GM12878 (cell line): ENCODE data around the gene ZSWIM9. TPM values are rescaled to one million over a fixed set of nuclear protein-coding genes. Genes with fewer than 3 reads are reported as not detected.

Experiments used
- ATAC-seq: fragments of 200-7000 bp; cut with Tn5 transposase; 3 replicates; pipeline ENCODE4 v1.9.1; 2020; ENCODE audit warnings: mild to moderate bottlenecking, moderate library complexity
- BruUV-seq: library from RNA; stranded (reverse); fragments of 400-500 nt; replicated peaks from 2 replicates; lab custom pipeline; 2021; lab: Mats Ljungman, UMichigan
- CTCF ChIA-PET: fragments of 300-600 bp; sonication (Branson Sonifier 250); formaldehyde crosslinking; extraction: SDS; loops from one replicate; lab custom pipeline; 2021; ENCODE audit warnings: inconsistent platforms; lab: Yijun Ruan, JAX
- POLR2A ChIA-PET: fragments of 350-600 bp; formaldehyde crosslinking; extraction: SDS; loops from one replicate; lab custom pipeline; 2021; ENCODE audit warnings: inconsistent platforms; lab: Charles Lee
- RAD21 ChIA-PET: fragments of 300-600 bp; sonication (Branson Sonifier 250); formaldehyde crosslinking; loops from one replicate; lab custom pipeline; 2023; ENCODE audit warnings: antibody characterized with exemption; ENCODE audit not compliant: unreplicated experiment; lab: Charles Lee
- SMC1A ChIA-PET: fragments of 300-600 bp; sonication (Branson Sonifier 250); formaldehyde crosslinking; loops from one replicate; lab custom pipeline; 2023; ENCODE audit not compliant: unreplicated experiment, uncharacterized antibody; lab: Charles Lee
- DNase-seq: peaks from one replicate; pipeline ENCODE4 v3.0.0-alpha.2; 2011; ENCODE audit warnings: low read depth, low spot score
- FAIRE-seq: peaks from 3 replicates; lab custom pipeline; 2011; peaks lifted over from hg19 to GRCh38; lab: Jason Lieb, UNC
- H2AFZ ChIP-seq: 2 replicates; pipeline ENCODE4 v1.6.0; 2011; ENCODE audit warnings: low read depth, low read length, control low read depth; ENCODE audit not compliant: control insufficient read depth
- H3K27ac ChIP-seq: 2 replicates; pipeline ENCODE4 v1.5.1; 2011; ENCODE audit warnings: control low read depth; ENCODE audit not compliant: control insufficient read depth, insufficient read depth
- H3K27me3 ChIP-seq, 2 experiments: replicated peaks in 1 of 2; 2 replicates each; pipeline versions ENCODE4 v1.6.0 to v1.6.1; 2011; ENCODE audit warnings: low read length in 1 of 2; ENCODE audit not compliant: control insufficient read depth in 2 of 2, insufficient read depth in 2 of 2
- H3K36me3 ChIP-seq, 2 experiments: 2 replicates each; pipeline ENCODE4 v1.5.1; 2011; ENCODE audit warnings: low read length in 1 of 2; ENCODE audit not compliant: control insufficient read depth in 2 of 2, insufficient read depth in 2 of 2
- H3K4me1 ChIP-seq: 2 replicates; pipeline ENCODE4 v1.6.1; 2011; ENCODE audit warnings: mild to moderate bottlenecking, low read length, moderate library complexity, mixed read lengths; ENCODE audit not compliant: control insufficient read depth, insufficient read depth
- H3K4me2 ChIP-seq: 2 replicates; pipeline ENCODE4 v1.6.0; 2011; ENCODE audit warnings: control low read depth; ENCODE audit not compliant: control insufficient read depth, insufficient read depth
- H3K4me3 ChIP-seq: fragments of 200-600 bp; sonication (generic); 2 replicates; pipeline ENCODE4 v1.5.1; 2016
- H3K79me2 ChIP-seq: 2 replicates; pipeline ENCODE4 v1.6.0; 2011; ENCODE audit warnings: low read length; ENCODE audit not compliant: control insufficient read depth, insufficient read depth
- H3K9ac ChIP-seq: 2 replicates; pipeline ENCODE4 v1.8.0; 2011; ENCODE audit warnings: low read length, control low read depth, mixed read lengths; ENCODE audit not compliant: control insufficient read depth, insufficient read depth
- H3K9me3 ChIP-seq: replicated peaks from 3 replicates; pipeline ENCODE4 v1.5.1; 2011; ENCODE audit warnings: mild to moderate bottlenecking, low read length; ENCODE audit not compliant: control insufficient read depth, insufficient read depth
- H4K20me1 ChIP-seq: 2 replicates; pipeline ENCODE4 v1.6.0; 2011; ENCODE audit not compliant: control insufficient read depth, insufficient read depth
- CHD1 ChIP-seq: IDR thresholded peaks from 2 replicates; pipeline ENCODE4 v1.6.1; 2012; ENCODE audit warnings: low read depth, low read length, improper control_type of control experiment
- CREB1 ChIP-seq: IDR thresholded peaks from 2 replicates; pipeline ENCODE4 v1.6.1; 2012; ENCODE audit warnings: low read depth, mild to moderate bottlenecking, inconsistent platforms
- ELK1 ChIP-seq: IDR thresholded peaks from 2 replicates; pipeline ENCODE4 v1.6.1; 2012; ENCODE audit warnings: low read depth, low read length, improper control_type of control experiment
- FOS ChIP-seq: IDR thresholded peaks from 3 replicates; pipeline ENCODE4 v1.6.1; 2011; ENCODE audit warnings: borderline replicate concordance; ENCODE audit not compliant: insufficient read length; ENCODE audit errors: extremely low read depth
- HCFC1 ChIP-seq: fragments of 150-350 bp; IDR thresholded peaks from 2 replicates; pipeline ENCODE4 v1.6.1; 2014; ENCODE audit warnings: low read length
- JUND ChIP-seq: IDR thresholded peaks from 2 replicates; pipeline ENCODE4 v1.6.1; 2012; ENCODE audit warnings: low read depth, mild to moderate bottlenecking, low read length, improper control_type of control experiment, moderate library complexity
- KAT2A ChIP-seq: conservative IDR thresholded peaks from 2 replicates; pipeline ENCODE4 v1.6.1; 2011; ENCODE audit warnings: low read depth, low read length; ENCODE audit not compliant: control insufficient read depth
- KDM1A ChIP-seq: fragments of 200-600 bp; sonication (generic); IDR thresholded peaks from 2 replicates; pipeline ENCODE4 v1.6.1; 2016; ENCODE audit warnings: borderline replicate concordance
- MTA3 ChIP-seq: IDR thresholded peaks from 2 replicates; pipeline ENCODE4 v1.6.1; 2012; ENCODE audit warnings: low read length, inconsistent platforms, borderline replicate concordance
- NBN ChIP-seq: fragments of 450-650 bp; IDR thresholded peaks from 2 replicates; pipeline ENCODE4 v1.6.1; 2016
- NFYA ChIP-seq: IDR thresholded peaks from 2 replicates; pipeline ENCODE4 v1.6.1; 2011; ENCODE audit warnings: low read depth, mild to moderate bottlenecking, low read length, improper control_type of control experiment, borderline replicate concordance
- TBL1XR1 ChIP-seq: IDR thresholded peaks from 2 replicates; pipeline ENCODE4 v1.6.1; 2012; ENCODE audit warnings: low read depth, low read length, improper control_type of control experiment
- WRNIP1 ChIP-seq: IDR thresholded peaks from 2 replicates; pipeline ENCODE4 v1.6.1; 2011; ENCODE audit warnings: low read depth, low read length, improper control_type of control experiment, borderline replicate concordance
- ZNF207 ChIP-seq: fragments of 450-650 bp; IDR thresholded peaks from 2 replicates; pipeline ENCODE4 v1.6.1; 2014; ENCODE audit warnings: antibody characterized with exemption, mild to moderate bottlenecking, borderline replicate concordance
- WGBS: methylation state at CpG from one replicate; pipeline ENCODE4 v1.1.6; 2016; ENCODE audit warnings: low lambda C conversion rate; ENCODE audit not compliant: insufficient replicate concordance, insufficient coverage; ENCODE audit errors: missing lambda C conversion rate; 5-methylcytosine and 5-hydroxymethylcytosine counted together
- in situ Hi-C: fragments of 300-500 bp; cut with MboI; formaldehyde crosslinking; loops from 9 replicates; pipeline ENCODE4 v1.14.3; 2018; ENCODE audit warnings: mixed read lengths
- intact Hi-C: fragments of 100-400 bp; cut with micrococcal nuclease; formaldehyde crosslinking; loops from one replicate; pipeline ENCODE4 v1.14.2; 2022; ENCODE audit not compliant: unreplicated experiment
- polyA plus RNA-seq, 11 experiments: library from polyadenylated mRNA; depleted of rRNA in 4 of 11; unstranded in 6 of 11; stranded (reverse) in 5 of 11; fragments of >200 nt; fragmentation: Nextera tagmentation in 4 of 11; fragmentation: Illumina TruSeq in 1 of 11; extraction: Ambion mirVana in 4 of 11; extraction: Trizol in 1 of 11; gene quantifications; 1 replicate in 1 of 11; 2 replicates in 10 of 11; pipeline versions ENCODE4 v1.2.1 to v1.2.3, GENCODE V29; 2011 to 2016; ENCODE audit warnings: inconsistent platforms in 2 of 11, missing spikeins in 2 of 11, low read depth in 1 of 11
- total RNA-seq, 4 experiments: library from RNA; depleted of rRNA in 3 of 4; stranded (reverse); fragments of >200 nt in 3 of 4; fragmentation: Illumina TruSeq in 1 of 4; extraction: Trizol in 1 of 4; gene quantifications; 2 replicates each; pipeline versions ENCODE4 v1.2.1 to v1.2.3, GENCODE V29; 2013 to 2021
- TF ChIP-seq, protein P1 (sequence below): IDR thresholded peaks from 2 replicates; pipeline ENCODE4 v1.6.1; 2012; ENCODE audit warnings: mild to moderate bottlenecking, low read depth, low read length

Gene ZSWIM9
- total and polyA plus RNA-seq, 10 of the 15 experiments (the other 5 are each of a cell fraction or from before 2014, with no cell fraction given), result 0.29 to 6.2 (median 1.4) TPM; not detected in 1

DNA sequence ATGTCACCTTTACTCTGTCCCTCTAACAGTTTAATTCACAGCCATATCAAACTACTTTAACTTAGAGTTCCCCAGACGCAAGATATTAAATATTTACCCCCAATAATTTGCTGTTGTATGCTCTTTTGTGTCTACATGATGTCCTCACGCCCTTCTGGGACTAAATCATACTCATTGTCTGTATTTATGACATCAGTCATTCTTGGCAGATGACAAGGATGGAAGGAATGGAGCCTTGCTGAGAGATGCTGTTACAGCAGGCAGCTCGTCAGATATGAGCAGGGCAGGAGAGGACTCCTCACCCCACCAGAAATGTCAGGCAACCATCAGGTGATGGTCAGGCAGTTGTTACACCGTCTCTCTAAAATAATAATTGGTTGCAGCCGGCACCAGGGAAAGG is 43.5 kb downstream of the ZSWIM9 start:
- Histone ChIP-seq H2AFZ (no peak overlapping the region), H3K9me3 (no peaks in the 10 kb centered on the region), H3K27ac (no peak overlapping the region)
- in situ Hi-C loops, result no loop called here
- no peak for TF ChIP-seq MTA3
- TF ChIP-seq ELK1, result no peak
- no peak for TF ChIP-seq CHD1
- no peak for TF ChIP-seq KDM1A
- no peak for TF ChIP-seq NBN
- no peak for TF ChIP-seq ZNF207
- TF ChIP-seq, all 136 proteins: peak for 0
- ChIA-PET POLR2A (no interaction called here), SMC1A (interaction anchor here (2.8 kb wide), 1 partner anchor 9 kb away, joined by 13 read pairs; no protein-coding TSS in a partner anchor), CTCF (no interaction called here), RAD21 (no interaction called here)
- H3K4me1 ChIP-seq, result no peaks in the 10 kb centered on the region
- peaks cover 0 to 18% of the 10 kb centered on the region in 2 experiments; a peak in 2 of 4 replicates for H3K36me3 ChIP-seq
- FAIRE-seq (no peak), ATAC-seq (no peak), DNase-seq (no peak)
- H3K9ac ChIP-seq, result no peak overlapping the region
- no peak overlapping the region for H3K4me2 ChIP-seq
- no peaks in the 10 kb centered on the region for H3K27me3 ChIP-seq
- no peak overlapping the region for H3K4me3 ChIP-seq
- no TSS peak for BruUV-seq
- intact Hi-C loops, result no loop called here
- H4K20me1 ChIP-seq, result no peaks in the 10 kb centered on the region
- whole genome bisulfite sequencing, result 91% methylated on average over 5 of the region's 5 CpGs
- H3K79me2 ChIP-seq, result no peaks in the 10 kb centered on the region

DNA sequence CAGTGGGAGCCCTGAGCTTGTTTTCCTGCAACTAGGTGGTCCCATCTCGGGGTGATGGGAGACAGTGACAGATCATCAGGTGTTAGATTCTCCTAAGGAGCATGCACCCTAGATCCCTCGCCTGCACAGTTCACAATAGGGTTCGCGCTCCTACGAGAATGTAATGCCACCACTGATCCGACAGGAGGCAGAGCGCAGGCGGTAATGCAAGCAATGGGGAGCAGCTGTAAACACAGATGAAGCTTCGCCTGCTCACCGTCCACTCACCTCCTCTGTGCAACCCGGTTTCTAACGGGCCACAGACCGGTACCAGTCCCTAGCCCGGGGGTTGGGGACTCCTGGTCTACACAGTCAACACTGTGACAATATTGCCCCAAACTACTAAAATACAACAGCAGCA is 46.5 kb downstream of the ZSWIM9 start:
- H3K4me1 ChIP-seq, result no peaks in the 10 kb centered on the region
- ATAC-seq, result no peak
- intact Hi-C loops (no loop called here), in situ Hi-C loops (no loop called here)
- DNase-seq, result no peak
- no peak overlapping the region for H3K4me3 ChIP-seq
- no peaks in the 10 kb centered on the region for H3K79me2 ChIP-seq
- CTCF ChIA-PET, result interaction anchor here (1.3 kb wide), 1 partner anchor 13 kb away, joined by 4 read pairs; no protein-coding TSS in a partner anchor
- no peak overlapping the region for H3K4me2 ChIP-seq
- peaks cover 0 to 24% of the 10 kb centered on the region in 2 experiments; a peak in 2 of 4 replicates for H3K36me3 ChIP-seq
- H3K9me3 ChIP-seq, result no peaks in the 10 kb centered on the region
- no peak overlapping the region for H2AFZ ChIP-seq
- POLR2A ChIA-PET, result no interaction called here
- H3K9ac ChIP-seq, result no peak overlapping the region
- no peaks in the 10 kb centered on the region for H4K20me1 ChIP-seq
- BruUV-seq, result no TSS peak
- no peak overlapping the region for H3K27ac ChIP-seq
- SMC1A ChIA-PET, result interaction anchor here (1.3 to 2.8 kb wide), 3 partner anchors 12 to 17 kb away, joined by 5 to 15 read pairs (median 13); no protein-coding TSS in a partner anchor
- RAD21 ChIA-PET, result no interaction called here
- WGBS, result 95% methylated on average over 14 of the region's 14 CpGs
- FAIRE-seq, result no peak
- no peaks in the 10 kb centered on the region for H3K27me3 ChIP-seq
- TF ChIP-seq FOS, result no peak
- TF ChIP-seq HCFC1, result no peak
- TF ChIP-seq NFYA, result no peak
- no peak for TF ChIP-seq TBL1XR1
- TF ChIP-seq KAT2A, result no peak
- no peak for TF ChIP-seq JUND
- TF ChIP-seq, protein P1, sequence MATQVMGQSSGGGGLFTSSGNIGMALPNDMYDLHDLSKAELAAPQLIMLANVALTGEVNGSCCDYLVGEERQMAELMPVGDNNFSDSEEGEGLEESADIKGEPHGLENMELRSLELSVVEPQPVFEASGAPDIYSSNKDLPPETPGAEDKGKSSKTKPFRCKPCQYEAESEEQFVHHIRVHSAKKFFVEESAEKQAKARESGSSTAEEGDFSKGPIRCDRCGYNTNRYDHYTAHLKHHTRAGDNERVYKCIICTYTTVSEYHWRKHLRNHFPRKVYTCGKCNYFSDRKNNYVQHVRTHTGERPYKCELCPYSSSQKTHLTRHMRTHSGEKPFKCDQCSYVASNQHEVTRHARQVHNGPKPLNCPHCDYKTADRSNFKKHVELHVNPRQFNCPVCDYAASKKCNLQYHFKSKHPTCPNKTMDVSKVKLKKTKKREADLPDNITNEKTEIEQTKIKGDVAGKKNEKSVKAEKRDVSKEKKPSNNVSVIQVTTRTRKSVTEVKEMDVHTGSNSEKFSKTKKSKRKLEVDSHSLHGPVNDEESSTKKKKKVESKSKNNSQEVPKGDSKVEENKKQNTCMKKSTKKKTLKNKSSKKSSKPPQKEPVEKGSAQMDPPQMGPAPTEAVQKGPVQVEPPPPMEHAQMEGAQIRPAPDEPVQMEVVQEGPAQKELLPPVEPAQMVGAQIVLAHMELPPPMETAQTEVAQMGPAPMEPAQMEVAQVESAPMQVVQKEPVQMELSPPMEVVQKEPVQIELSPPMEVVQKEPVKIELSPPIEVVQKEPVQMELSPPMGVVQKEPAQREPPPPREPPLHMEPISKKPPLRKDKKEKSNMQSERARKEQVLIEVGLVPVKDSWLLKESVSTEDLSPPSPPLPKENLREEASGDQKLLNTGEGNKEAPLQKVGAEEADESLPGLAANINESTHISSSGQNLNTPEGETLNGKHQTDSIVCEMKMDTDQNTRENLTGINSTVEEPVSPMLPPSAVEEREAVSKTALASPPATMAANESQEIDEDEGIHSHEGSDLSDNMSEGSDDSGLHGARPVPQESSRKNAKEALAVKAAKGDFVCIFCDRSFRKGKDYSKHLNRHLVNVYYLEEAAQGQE, result no peak
- TF ChIP-seq WRNIP1, result no peak
- no peak for TF ChIP-seq CREB1
- TF ChIP-seq ZNF207, result no peak
